Loucy (cell line): ENCODE results near the gene MTA1.

Experiments used
- CTCF ChIP-seq: fragments of 200-600 bp; sonication (generic); conservative IDR thresholded peaks from 2 replicates; pipeline ENCODE4 v1.5.1; 2014; ENCODE audit warnings: mild to moderate bottlenecking, antibody characterized with exemption, low read length
- EZH2phosphoT487 ChIP-seq: fragments of 200-600 bp; IDR thresholded peaks from 2 replicates; pipeline ENCODE4 v1.6.1; 2018; ENCODE audit warnings: antibody characterized with exemption, mild to moderate bottlenecking, moderate library complexity, borderline replicate concordance

- TF ChIP-seq CTCF, result no peak
- no peak for TF ChIP-seq EZH2phosphoT487
Measured at GRCh38 chr14:105446971-105447370, 27.3 kb downstream of the MTA1 start.
